Stimulated activated effector memory CD8-positive, alpha-beta T cell treated with anti-CD3 and anti-CD28 coated beads, Interleukin-12 subunit alpha, Interleukin-12 subunit beta, amount 100 ng/mL, for 72 hours (primary cell): Measurements from ENCODE around the gene ACER3.
"Not testable (repeated sequence)": the region's sequence is repeated elsewhere in the genome, so short reads cannot be mapped to it uniquely, and the experiment has no call there.

Source experiments
- ATAC-seq: fragments of 150-1000 bp; cut with Tn5 transposase; 2 replicates; pipeline ENCODE4 v1.10.0; 2021
- DNase-seq, 2 donors: peaks; one replicate each; pipeline ENCODE4 v3.0.0; 2021 to 2022; ENCODE audit warnings: low spot score in 2 of 2
- H3K27ac Mint-ChIP-seq: one replicate; pipeline ENCODE4 v1.8.0; 2022; ENCODE audit warnings: mild to moderate bottlenecking, mixed read lengths
- H3K36me3 Mint-ChIP-seq: one replicate; pipeline ENCODE4 v1.8.0; 2022; ENCODE audit warnings: mild to moderate bottlenecking, mixed read lengths
- H3K4me1 Mint-ChIP-seq: one replicate; pipeline ENCODE4 v1.8.0; 2022; ENCODE audit warnings: mixed read lengths
- H3K4me3 Mint-ChIP-seq: one replicate; pipeline ENCODE4 v1.8.0; 2022; ENCODE audit warnings: mild to moderate bottlenecking, mixed read lengths
- H3K9me3 Mint-ChIP-seq: one replicate; pipeline ENCODE4 v1.8.0; 2022; ENCODE audit warnings: mixed read lengths

The ACER3 gene

DNA sequence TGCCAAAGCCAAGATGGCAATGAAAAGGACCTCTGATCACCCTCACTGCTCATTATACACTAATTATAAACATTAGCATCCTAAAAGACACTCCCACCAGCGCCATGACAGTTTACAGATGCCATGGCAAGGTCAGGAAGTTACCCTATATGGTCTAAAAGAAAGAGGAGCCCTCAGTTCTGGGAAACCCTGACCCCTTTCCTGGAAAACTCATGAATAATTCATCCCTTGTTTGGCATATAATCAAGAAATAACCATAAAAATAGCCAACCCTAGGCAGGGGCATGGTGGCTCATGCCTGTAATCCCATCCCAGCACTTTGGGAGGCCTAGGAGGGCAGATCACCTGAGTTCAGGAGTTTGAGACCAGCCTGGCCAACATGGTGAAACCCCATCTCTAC, 193.4 kb downstream of the ACER3 start:
- H3K4me1 Mint-ChIP-seq: no peaks in the 10 kb centered on the region
- no peak overlapping the region for H3K4me3 Mint-ChIP-seq
- H3K36me3 Mint-ChIP-seq: no peaks in the 10 kb centered on the region
- DNase-seq (no peak), ATAC-seq (no peak)
- no peaks in the 10 kb centered on the region for H3K9me3 Mint-ChIP-seq
- no peak overlapping the region for H3K27ac Mint-ChIP-seq

- H3K4me3 Mint-ChIP-seq: no peak overlapping the region
- DNase-seq: no peak
- no peak overlapping the region for H3K27ac Mint-ChIP-seq
- ATAC-seq: no peak
- no peaks in the 10 kb centered on the region for H3K36me3 Mint-ChIP-seq
- H3K9me3 Mint-ChIP-seq: no peaks in the 10 kb centered on the region
- no peaks in the 10 kb centered on the region for H3K4me1 Mint-ChIP-seq
Observed at GRCh38 chr11:77055101-77055561, 194.4 kb downstream of the ACER3 start.

- no peak overlapping the region for H3K27ac Mint-ChIP-seq
Observed at GRCh38 chr11:77055913-77056312, 195.2 kb downstream of the ACER3 start.

DNA sequence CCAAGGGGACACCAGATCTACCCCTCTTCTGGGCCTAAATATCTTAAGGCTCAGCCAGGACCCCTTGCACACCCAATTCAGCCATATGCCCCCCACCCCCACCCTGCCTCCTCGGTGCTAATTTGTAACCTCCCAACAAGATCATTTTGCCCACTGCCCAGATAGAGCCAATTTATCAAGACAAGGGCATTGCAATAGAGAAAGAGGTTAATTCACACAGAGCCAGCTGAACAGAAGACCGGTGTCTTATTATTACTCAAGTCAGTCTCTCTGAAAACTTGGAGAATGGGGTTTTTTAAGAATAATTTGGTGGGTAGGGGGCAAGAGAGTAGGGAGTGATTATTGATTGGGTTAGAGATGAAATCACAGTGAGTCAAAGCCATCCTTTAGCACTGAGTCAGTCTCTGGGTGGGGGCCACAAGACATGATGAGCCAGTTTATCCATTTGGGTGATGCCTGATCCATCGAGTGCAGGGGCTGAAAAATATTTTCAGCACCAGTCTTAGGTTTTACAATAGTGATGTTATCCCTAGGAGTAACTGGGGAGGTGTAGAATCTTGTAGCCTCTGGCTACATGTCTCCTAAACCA, 196.2 kb downstream of the ACER3 start:
- no peaks in the 10 kb centered on the region for H3K4me1 Mint-ChIP-seq
- DNase-seq: no peak
- ATAC-seq: peak; percentile 49
- H3K27ac Mint-ChIP-seq: no peak overlapping the region
- no peaks in the 10 kb centered on the region for H3K36me3 Mint-ChIP-seq
- no peak overlapping the region for H3K4me3 Mint-ChIP-seq
- H3K9me3 Mint-ChIP-seq: no peaks in the 10 kb centered on the region

More at GRCh38 chr11:77055913-77056312, 195.2 kb downstream of the ACER3 start:
- H3K4me1 Mint-ChIP-seq: no peaks in the 10 kb centered on the region
- no peaks in the 10 kb centered on the region for H3K36me3 Mint-ChIP-seq
- no peak for DNase-seq
- no peak for ATAC-seq
- H3K4me3 Mint-ChIP-seq: no peak overlapping the region
- H3K9me3 Mint-ChIP-seq: no peaks in the 10 kb centered on the region

DNA sequence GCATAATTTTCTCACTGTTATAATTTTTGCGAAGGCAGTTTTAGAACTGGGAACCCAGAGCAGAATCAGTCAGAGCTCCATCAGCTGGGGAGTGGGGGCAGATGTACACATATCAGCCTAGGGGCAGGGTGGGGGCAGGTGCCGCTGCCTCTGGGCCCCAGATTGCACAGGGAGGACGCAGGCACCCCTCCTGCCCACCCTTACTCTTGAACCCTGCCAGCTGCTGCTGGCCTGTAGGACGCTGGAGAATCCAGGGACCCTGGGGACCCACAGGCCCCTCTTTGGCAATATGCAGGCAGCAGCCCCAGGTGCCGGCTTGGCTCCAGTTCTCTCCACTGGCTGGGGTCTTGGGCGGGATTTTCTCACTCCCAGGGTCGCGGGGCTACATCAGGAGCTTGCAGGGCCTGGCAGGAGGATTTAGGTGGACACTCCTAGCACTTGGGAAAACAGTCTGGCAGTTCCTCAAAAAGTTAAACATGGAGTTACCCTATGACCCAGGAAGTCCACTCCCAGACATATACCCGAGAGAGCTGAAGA, 197.3 kb downstream of the ACER3 start:
- H3K36me3 Mint-ChIP-seq: no peaks in the 10 kb centered on the region
- ATAC-seq (no peak), DNase-seq (no peak)
- H3K9me3 Mint-ChIP-seq: no peaks in the 10 kb centered on the region
- no peak overlapping the region for H3K27ac Mint-ChIP-seq
- H3K4me1 Mint-ChIP-seq: no peaks in the 10 kb centered on the region
- no peak overlapping the region for H3K4me3 Mint-ChIP-seq

DNA sequence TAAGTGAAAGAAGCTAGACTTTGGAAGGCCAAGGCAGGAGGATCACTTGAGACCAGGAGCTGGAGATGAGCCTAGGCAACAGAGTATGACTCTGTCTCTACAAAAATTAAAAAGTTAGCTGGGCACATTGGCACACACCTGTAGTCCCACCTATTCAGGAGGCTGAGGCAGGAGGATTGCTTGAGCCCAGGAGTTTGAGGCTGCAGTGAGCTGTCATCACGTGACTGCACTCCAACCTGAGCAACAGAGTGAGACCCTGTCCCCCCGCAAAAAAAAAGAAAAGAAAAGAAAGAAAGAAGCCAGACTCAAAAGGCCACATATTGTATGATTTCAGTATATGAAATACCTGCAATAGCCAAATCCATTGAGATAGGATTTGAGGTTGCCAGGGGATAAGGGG, 198.2 kb downstream of the ACER3 start:
- DNase-seq (no peak), ATAC-seq (no peak)
- no peak overlapping the region for H3K27ac Mint-ChIP-seq
- H3K36me3 Mint-ChIP-seq: no peaks in the 10 kb centered on the region
- H3K4me1 Mint-ChIP-seq: no peaks in the 10 kb centered on the region
- no peaks in the 10 kb centered on the region for H3K9me3 Mint-ChIP-seq
- H3K4me3 Mint-ChIP-seq: no peak overlapping the region

DNA sequence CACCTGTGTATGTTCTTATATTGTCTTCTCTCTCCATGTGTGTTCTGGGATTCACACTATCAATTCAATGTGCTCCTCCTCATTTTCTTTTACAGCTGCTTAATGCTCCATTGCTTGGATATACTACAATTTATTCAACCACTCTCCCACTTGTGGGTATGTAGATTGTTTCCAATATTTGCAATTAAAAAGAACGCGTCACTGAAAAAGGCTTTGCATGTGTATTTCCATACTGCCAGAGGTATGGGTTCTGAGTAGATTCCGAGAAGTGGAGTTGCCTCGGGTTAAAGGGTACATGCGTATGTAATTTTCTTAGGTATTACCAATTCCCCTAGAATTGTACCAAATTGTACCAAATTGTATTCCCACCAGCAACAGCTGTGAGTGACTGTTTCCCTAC, 199.1 kb downstream of the ACER3 start:
- H3K9me3 Mint-ChIP-seq: no peaks in the 10 kb centered on the region
- H3K36me3 Mint-ChIP-seq: no peaks in the 10 kb centered on the region
- H3K4me1 Mint-ChIP-seq: no peaks in the 10 kb centered on the region
- DNase-seq (no peak), ATAC-seq (no peak)
- no peak overlapping the region for H3K4me3 Mint-ChIP-seq
- no peak overlapping the region for H3K27ac Mint-ChIP-seq

- Mint-ChIP-seq H3K4me1 (no peaks in the 10 kb centered on the region), H3K4me3 (no peak overlapping the region), H3K9me3 (no peaks in the 10 kb centered on the region), H3K36me3 (no peaks in the 10 kb centered on the region), H3K27ac (no peak overlapping the region)
- DNase-seq: no peak
- ATAC-seq: no peak
Observed at GRCh38 chr11:77060234-77060633, 199.5 kb downstream of the ACER3 start.

GRCh38 chr11:77061258-77061657, 200.5 kb downstream of the ACER3 start:
- H3K9me3 Mint-ChIP-seq, ATAC-seq, H3K36me3 Mint-ChIP-seq, DNase-seq, H3K4me1 Mint-ChIP-seq, H3K27ac Mint-ChIP-seq, H3K4me3 Mint-ChIP-seq: not testable (repeated sequence)

- no peaks in the 10 kb centered on the region for H3K36me3 Mint-ChIP-seq
- DNase-seq (no peak), ATAC-seq (no peak)
- peaks cover 6% of the 10 kb centered on the region for H3K4me1 Mint-ChIP-seq
- H3K27ac Mint-ChIP-seq: no peak overlapping the region
- no peaks in the 10 kb centered on the region for H3K9me3 Mint-ChIP-seq
- no peak overlapping the region for H3K4me3 Mint-ChIP-seq
Observed at GRCh38 chr11:77062924-77063323, 202.2 kb downstream of the ACER3 start.

DNA sequence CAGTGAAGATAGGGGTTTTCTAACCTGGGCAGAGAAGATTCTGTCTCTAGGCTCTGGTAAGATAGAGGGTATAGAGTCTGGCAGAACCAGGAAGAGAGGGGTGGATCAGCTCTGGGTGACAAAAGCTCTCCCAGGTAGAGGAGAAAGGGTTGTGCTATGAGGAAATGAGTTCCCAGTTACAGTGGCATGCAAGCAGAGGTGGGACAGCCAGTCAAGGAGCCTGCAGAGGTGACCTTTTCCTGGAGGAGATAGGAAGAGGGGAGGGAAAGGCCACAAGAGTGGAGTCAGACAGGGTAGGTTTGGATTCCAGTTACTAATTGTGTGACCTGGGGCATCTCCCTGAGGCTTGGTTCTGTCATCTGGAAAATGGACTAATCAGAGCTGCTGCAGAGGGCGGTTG, 202.7 kb downstream of the ACER3 start:
- Mint-ChIP-seq H3K4me3 (no peak overlapping the region), H3K27ac (no peak overlapping the region), H3K36me3 (peaks cover 4% of the 10 kb centered on the region), H3K9me3 (no peaks in the 10 kb centered on the region), H3K4me1 (peaks cover 11% of the 10 kb centered on the region)
- no peak for DNase-seq
- no peak for ATAC-seq

DNA sequence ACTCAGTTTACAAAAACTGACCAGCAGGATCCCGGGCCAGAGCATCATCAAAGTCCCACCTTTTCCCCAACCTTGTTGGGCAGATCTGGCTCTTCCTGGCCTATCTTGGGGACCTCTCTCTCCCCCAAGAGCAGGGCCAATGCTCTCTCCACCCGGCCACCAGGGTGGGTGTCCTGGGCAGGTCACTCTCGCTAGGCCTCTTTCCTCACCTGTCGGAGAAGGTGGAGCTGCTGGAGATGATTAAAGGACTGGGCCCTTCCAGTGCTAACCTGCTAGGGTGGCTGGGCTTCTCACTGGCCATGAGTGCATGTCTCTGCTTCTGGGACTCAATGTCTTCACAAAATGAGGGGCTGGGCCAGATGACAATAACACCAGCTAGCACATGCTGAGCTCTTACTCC, 203.1 kb downstream of the ACER3 start:
- Mint-ChIP-seq H3K36me3 (peaks cover 5% of the 10 kb centered on the region), H3K4me1 (peaks cover 11% of the 10 kb centered on the region), H3K4me3 (no peak overlapping the region), H3K9me3 (no peaks in the 10 kb centered on the region), H3K27ac (no peak overlapping the region)
- ATAC-seq (no peak), DNase-seq (no peak)

GRCh38 chr11:77064648-77065217, 204.0 kb downstream of the ACER3 start:
- ATAC-seq: no peak
- Mint-ChIP-seq H3K27ac (no peak overlapping the region), H3K4me3 (no peak overlapping the region), H3K9me3 (no peaks in the 10 kb centered on the region), H3K36me3 (peaks cover 5% of the 10 kb centered on the region), H3K4me1 (peaks cover 11% of the 10 kb centered on the region)
- DNase-seq: no peak

- DNase-seq: no peak
- peak overlapping the region; percentile 64 for H3K27ac Mint-ChIP-seq
Observed at GRCh38 chr11:77065878-77066228, 205.1 kb downstream of the ACER3 start.

GRCh38 chr11:77066229-77067042, 205.7 kb downstream of the ACER3 start, which contains the start of gene CAPN5:
Gene CAPN5, plus strand, starts transcription at chr11:77066971. Its CDS starts 17,916 bp downstream, at chr11:77084887.
- Mint-ChIP-seq H3K4me3 (peak within 1 kb of the TSS; percentile 75), H3K36me3 (peaks cover 5% of the 10 kb centered on the region), H3K9me3 (no peaks in the 10 kb centered on the region), H3K4me1 (peaks cover 11% of the 10 kb centered on the region), H3K27ac (peak within 1 kb of the TSS; percentile 64)
- peak; percentile 86 to 93 for DNase-seq
- peak; percentile 92 for ATAC-seq

More at GRCh38 chr11:77065878-77066228, 205.1 kb downstream of the ACER3 start:
- Mint-ChIP-seq H3K4me1 (peaks cover 11% of the 10 kb centered on the region), H3K36me3 (peaks cover 5% of the 10 kb centered on the region), H3K4me3 (peak overlapping the region; percentile 75), H3K9me3 (no peaks in the 10 kb centered on the region)
- ATAC-seq: no peak
